RWPE2 (cell line): Measurements from ENCODE around the gene IL4I1.

Experiments
- ATAC-seq: fragments of 200-7000 bp; cut with Tn5 transposase; 3 replicates; pipeline ENCODE4 v1.9.1; 2021; ENCODE audit warnings: low read depth
- DNase-seq: peaks from one replicate; pipeline ENCODE4 v3.0.0-alpha.2; 2020; ENCODE audit warnings: low spot score
- H3K27ac ChIP-seq: fragments of 450-650 bp; 2 replicates; pipeline ENCODE4 v1.5.1; 2017; ENCODE audit warnings: mild to moderate bottlenecking; ENCODE audit not compliant: poor library complexity, severe bottlenecking
- H3K27me3 ChIP-seq: fragments of 250-450 bp; sonication (Bioruptor Pico); 2 replicates; pipeline ENCODE4 v1.5.1; 2021; ENCODE audit warnings: mild to moderate bottlenecking, moderate library complexity; ENCODE audit not compliant: insufficient read depth, poor library complexity, severe bottlenecking
- H3K36me3 ChIP-seq: fragments of 250-450 bp; sonication (Bioruptor Pico); 2 replicates; pipeline ENCODE4 v1.5.1; 2020; ENCODE audit warnings: low read depth, mild to moderate bottlenecking, moderate library complexity
- H3K4me1 ChIP-seq: fragments of 250-450 bp; sonication (Bioruptor Pico); 2 replicates; pipeline ENCODE4 v1.5.1; 2021; ENCODE audit warnings: mild to moderate bottlenecking, moderate library complexity; ENCODE audit not compliant: insufficient read depth, poor library complexity, severe bottlenecking
- H3K4me3 ChIP-seq: fragments of 250-450 bp; sonication (Bioruptor Pico); 2 replicates; pipeline ENCODE4 v1.5.1; 2021; ENCODE audit warnings: mild to moderate bottlenecking, moderate library complexity; ENCODE audit not compliant: severe bottlenecking
- H3K9me3 ChIP-seq: fragments of 250-450 bp; sonication (Bioruptor Pico); 2 replicates; pipeline ENCODE4 v1.5.1; 2021; ENCODE audit warnings: mild to moderate bottlenecking, moderate library complexity; ENCODE audit not compliant: severe bottlenecking
- TF ChIP-seq, protein P1 (sequence below): fragments of 450-650 bp; IDR thresholded peaks from one replicate; pipeline ENCODE4 v1.5.1; 2017; ENCODE audit warnings: mild to moderate bottlenecking, moderate library complexity; ENCODE audit not compliant: poor library complexity, severe bottlenecking

IL4I1 gene

DNA sequence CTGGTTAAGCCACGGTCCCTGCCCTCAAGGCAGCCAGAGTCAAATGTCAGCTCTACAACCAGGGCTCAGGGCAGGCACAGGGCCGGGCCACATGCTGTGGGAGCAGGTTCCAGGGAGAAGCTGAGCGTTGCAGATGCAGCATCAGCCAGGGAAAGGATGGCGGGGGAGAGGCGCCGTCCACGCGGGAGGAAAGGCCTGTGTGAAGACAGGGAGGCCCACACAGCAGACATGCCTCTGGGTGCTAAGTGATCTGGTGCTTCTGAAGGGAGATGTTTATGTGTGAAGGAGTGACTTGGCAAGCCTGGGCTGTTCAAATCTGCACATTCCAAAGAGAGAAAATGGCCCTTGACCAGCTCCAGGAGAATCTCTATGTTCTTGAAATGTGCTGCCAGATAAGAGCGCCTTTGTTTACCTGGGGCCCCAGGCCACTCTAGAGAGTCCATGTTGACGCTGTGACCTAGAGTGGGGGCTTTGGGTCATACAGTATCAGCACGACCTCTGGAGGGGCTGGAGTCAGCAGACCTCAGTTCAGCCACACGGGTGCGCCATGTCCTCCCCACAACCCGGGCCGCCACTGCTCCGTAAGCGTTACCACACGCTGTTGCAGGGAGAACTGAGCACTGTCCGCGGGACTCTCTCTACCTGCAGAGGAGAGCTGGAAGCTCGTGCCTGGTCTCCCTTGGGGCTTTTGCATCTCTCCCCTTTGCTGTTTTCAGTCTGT lies 16.4 kb upstream of the IL4I1 start:
- no peak for DNase-seq
- TF ChIP-seq, protein P1, sequence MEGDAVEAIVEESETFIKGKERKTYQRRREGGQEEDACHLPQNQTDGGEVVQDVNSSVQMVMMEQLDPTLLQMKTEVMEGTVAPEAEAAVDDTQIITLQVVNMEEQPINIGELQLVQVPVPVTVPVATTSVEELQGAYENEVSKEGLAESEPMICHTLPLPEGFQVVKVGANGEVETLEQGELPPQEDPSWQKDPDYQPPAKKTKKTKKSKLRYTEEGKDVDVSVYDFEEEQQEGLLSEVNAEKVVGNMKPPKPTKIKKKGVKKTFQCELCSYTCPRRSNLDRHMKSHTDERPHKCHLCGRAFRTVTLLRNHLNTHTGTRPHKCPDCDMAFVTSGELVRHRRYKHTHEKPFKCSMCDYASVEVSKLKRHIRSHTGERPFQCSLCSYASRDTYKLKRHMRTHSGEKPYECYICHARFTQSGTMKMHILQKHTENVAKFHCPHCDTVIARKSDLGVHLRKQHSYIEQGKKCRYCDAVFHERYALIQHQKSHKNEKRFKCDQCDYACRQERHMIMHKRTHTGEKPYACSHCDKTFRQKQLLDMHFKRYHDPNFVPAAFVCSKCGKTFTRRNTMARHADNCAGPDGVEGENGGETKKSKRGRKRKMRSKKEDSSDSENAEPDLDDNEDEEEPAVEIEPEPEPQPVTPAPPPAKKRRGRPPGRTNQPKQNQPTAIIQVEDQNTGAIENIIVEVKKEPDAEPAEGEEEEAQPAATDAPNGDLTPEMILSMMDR: no peak
- H3K4me3 ChIP-seq: no peak overlapping the region
- no peak overlapping the region for H3K27ac ChIP-seq
- H3K4me1 ChIP-seq: no peaks in the 10 kb centered on the region
- ATAC-seq: no peak
- H3K36me3 ChIP-seq: peaks cover 58% of the 10 kb centered on the region
- no peaks in the 10 kb centered on the region for H3K9me3 ChIP-seq
- H3K27me3 ChIP-seq: no peaks in the 10 kb centered on the region

GRCh38 chr19:49911381-49912145 lies 14.9 kb upstream of the IL4I1 start:
- Histone ChIP-seq H3K4me3 (no peak overlapping the region), H3K27ac (no peak overlapping the region), H3K9me3 (no peaks in the 10 kb centered on the region), H3K27me3 (no peaks in the 10 kb centered on the region), H3K36me3 (peaks cover 56% of the 10 kb centered on the region), H3K4me1 (no peaks in the 10 kb centered on the region)
- TF ChIP-seq, protein P1: no peak
- ATAC-seq (no peak), DNase-seq (no peak)

DNA sequence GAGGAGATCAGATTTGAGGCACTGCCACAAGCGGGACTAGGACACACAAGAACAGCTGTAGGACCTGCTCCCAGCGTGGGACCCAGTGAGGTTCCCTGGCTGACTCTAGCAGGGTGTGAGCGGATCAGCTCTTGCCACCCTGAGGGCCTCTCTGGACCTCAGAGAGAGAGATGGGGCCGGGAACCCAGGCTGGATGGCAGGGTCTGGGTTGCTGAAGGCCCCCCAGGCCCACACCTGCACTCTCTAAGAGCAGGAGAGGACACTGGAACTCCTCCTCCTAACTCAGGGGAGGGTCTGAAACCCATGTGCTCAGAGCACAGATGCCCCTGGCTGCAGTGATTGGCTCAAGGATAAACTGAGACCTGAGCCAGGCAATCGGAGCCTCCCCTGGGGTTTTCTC lies 13.5 kb upstream of the IL4I1 start:
- no peaks in the 10 kb centered on the region for H3K4me1 ChIP-seq
- no peak overlapping the region for H3K4me3 ChIP-seq
- TF ChIP-seq, protein P1: no peak
- H3K9me3 ChIP-seq: no peaks in the 10 kb centered on the region
- ATAC-seq (no peak), DNase-seq (no peak)
- no peak overlapping the region for H3K27ac ChIP-seq
- peaks cover 49% of the 10 kb centered on the region for H3K36me3 ChIP-seq
- H3K27me3 ChIP-seq: no peaks in the 10 kb centered on the region

DNA sequence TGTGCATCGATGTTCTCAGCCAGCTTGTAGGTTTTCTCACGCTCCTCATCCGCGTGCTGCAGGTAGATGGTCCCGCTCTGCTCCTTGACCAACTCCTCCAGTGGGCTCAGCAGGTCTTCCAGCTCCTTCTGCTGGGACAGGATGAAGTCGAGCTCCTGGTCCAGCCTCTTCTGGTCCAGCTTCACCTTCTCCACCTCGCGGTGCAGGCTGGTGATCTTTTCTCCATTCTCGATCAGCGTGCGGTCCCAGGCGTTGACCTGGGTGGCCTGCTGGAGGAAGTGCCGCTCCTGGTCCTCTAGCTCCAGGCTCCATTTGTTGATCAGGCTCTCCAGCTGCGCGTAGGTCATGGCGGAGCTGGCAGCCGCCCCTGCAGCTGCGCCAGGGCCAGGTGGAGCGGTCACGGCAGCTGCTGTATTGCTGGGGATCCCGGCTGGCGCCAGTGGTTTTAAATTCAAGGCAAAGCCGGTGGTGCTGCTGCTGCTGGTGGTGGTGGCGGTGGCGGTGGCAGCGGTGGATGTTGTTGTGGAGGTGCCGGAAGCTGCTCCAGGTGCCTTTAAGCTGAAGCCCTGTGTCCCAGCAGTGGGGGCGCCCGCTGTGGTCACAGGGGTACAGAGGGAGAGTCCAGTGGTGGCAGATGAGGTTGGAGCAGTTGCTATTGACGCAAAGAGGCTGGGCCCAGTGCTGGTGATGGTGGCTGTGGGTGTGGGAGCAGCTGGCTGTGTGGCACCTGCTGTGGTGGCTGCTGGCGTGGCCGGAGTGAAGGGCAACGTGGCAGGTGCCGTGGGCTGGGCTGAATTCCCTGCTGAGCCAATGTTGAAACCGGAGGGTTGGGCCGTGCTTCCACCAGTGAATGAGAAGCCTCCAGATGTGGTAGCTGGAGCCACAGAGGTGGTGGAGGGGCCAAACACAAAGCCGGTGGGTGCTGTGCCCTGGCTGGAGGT lies 12.1 kb upstream of the IL4I1 start:
- H3K4me3 ChIP-seq: no peak overlapping the region
- no peaks in the 10 kb centered on the region for H3K9me3 ChIP-seq
- no peak overlapping the region for H3K27ac ChIP-seq
- DNase-seq: no peak
- no peak for ATAC-seq
- H3K36me3 ChIP-seq: peaks cover 45% of the 10 kb centered on the region
- H3K27me3 ChIP-seq: no peaks in the 10 kb centered on the region
- H3K4me1 ChIP-seq: no peaks in the 10 kb centered on the region
- TF ChIP-seq, protein P1: no peak
